Activated T-helper 9 cell treated with anti-CD3 and anti-CD28 coated beads, Interleukin-2, amount 50 U/mL, for 16 hours (primary cell): Measurements from ENCODE around the gene KIF20B.
"Not testable (repeated sequence)": the region's sequence is repeated elsewhere in the genome, so short reads cannot be mapped to it uniquely, and the experiment has no call there.

Experiments used
- DNase-seq: peaks from one replicate; pipeline ENCODE4 v3.0.0-alpha.2; 2020; ENCODE audit warnings: low read depth

The KIF20B gene

DNA sequence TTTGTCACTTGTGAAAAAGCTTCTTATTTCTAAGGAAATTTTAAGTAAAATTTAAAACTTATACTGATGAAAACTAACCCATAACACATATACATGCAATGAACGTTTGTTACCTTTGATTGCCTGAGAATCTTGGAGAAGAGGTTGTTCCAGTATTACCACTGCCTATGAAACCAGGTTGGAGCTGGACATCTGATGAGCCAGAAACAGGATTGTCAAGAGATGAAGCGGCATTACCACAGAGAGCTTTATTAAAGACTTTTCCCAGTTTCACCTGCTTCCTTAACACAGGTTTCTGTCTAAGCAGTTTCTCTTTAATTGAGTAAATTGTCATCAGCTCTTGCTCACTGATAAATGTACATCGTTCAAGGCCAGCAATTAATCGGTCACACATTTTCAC, 9.0 kb upstream of the KIF20B start:
- DNase-seq: no peak

GRCh38 chr10:89693176-89693575, 8.2 kb upstream of the KIF20B start:
- DNase-seq: no peak

DNA sequence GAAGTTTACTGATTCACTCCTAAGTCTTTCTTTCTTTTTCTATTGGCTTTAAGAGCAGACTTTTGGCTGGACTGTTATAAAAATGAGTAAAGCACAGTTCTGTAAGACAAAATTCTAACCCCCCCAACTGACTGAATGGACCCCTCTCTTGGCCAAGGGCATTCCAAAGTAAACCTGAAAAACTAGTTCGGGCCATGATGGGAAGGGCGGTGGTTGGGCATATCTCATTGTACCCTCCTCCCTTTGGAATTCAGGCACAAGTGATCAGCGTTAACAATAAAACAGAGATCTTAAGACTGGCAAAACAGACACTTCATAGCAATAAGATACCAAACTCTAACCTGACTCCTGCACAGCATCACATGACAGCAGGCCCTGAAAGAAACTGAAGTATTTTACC, 6.1 kb upstream of the KIF20B start:
- DNase-seq: no peak

- no peak for DNase-seq
These were observed 3.4 kb upstream of the KIF20B start for GRCh38 chr10:89697946-89698345.

DNA sequence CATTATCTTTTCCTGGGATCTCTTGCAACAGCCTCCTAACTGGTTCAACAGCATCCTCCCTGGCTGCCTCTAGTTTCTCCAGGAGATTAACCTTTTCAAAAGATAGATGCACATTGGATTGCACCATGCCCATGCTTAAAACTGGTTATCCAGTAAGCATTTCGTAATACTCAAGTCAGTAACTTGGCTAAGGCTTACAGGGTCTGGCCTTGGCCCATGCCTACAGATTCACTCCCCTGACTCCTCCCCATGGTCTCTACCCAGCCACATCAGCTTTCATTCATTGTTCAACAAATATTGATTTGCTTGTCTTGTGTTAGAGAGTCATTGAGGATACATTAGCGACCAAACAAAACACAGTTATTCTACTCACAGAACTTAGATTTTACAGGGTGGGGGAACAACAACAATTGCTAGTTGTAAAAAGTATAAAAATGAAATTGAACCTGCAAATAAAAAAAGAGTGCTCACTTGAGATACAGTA, 1.8 kb upstream of the KIF20B start:
- DNase-seq: no peak

DNA sequence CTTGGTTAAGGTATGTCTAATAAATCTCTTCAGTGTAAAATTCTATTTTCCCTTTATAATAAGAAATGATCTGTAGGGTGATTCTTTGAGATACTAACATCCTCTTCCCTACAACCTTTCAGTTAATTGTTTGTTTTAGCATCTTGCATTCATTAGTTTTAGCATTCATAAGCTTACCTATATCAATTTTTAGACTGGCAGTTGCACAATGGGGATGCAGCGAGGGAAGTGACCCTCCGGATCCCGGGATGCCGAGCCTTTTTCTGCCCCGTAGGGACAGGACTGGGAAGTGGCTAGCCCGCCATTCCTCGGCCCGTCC, 508 bp upstream of the KIF20B start:
- no peak for DNase-seq

GRCh38 chr10:89702121-89702480, 711 bp downstream of the KIF20B start:
- no peak for DNase-seq

- DNase-seq: no peak
These were observed 4.1 kb downstream of the KIF20B start for GRCh38 chr10:89705466-89705865.

GRCh38 chr10:89706011-89706410, 4.6 kb downstream of the KIF20B start:
- DNase-seq: no peak

DNA sequence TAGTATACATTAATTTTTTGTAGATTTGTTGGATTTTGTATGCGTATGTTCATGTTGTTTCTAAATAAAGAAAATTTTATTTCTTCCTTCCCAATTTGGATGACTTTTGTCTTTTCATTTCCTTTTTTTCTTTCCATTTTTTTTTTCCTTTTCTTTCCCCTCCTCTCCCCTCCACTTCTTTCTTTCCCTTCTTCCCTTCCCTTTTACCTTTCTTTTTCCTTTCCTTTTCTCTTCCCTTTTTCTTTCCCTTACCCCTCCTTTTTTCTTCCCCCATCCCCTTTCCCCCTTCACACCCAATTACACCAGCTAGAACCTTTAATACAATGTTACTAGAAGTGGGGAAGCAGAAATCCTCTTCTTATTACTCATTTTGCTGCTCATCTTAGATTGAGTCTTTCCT, 6.0 kb downstream of the KIF20B start:
- no peak for DNase-seq

- no peak for DNase-seq
These were observed 9.4 kb downstream of the KIF20B start for GRCh38 chr10:89710753-89711152.

DNA sequence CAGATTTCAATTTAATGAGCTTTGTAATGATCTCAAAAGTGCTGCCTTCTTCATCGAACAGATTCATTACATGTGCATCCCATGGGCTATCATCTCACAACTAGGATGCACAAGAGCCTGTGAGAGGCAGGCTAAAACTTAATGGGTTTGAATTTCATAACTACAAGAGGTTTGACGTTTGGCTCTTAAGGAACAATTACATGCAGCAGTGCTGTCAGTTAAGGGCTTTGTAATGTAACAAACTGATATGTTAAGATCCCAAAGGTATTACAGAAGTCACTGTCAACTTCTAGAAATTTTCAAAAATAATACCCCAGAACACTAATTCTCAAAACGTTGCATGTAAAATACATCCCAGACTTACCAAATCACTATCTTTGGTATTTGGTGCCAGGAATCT, 33.2 kb downstream of the KIF20B start:
- DNase-seq: no peak

DNA sequence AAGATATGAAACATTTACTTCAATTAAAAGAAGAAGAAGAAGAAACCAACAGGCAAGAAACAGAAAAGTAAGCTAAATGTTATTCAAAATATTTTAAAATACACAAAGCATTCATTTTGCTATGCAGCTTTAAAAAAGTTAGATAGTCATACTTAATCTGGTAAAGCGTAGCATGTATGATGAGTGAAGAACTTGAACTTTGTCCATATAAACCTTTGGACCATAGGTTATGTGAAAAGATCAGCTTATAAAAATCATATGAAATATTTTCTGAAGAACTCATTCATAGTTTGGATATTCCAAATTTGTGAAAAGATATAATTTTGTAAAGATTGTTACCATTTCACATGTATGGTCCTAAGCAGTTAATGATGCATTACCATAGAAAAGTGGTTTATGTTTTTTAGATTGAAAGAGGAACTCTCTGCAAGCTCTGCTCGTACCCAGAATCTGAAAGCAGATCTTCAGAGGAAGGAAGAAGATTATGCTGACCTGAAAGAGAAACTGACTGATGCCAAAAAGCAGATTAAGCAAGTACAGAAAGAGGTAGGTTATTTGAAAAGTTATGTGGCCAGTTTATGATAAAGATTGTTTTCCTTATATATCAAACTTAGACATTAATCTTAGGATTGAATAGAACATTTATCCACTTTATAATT, 37.3 kb downstream of the KIF20B start:
- DNase-seq: no peak

- DNase-seq: no peak
These were observed 39.9 kb downstream of the KIF20B start for GRCh38 chr10:89741126-89741762.

DNA sequence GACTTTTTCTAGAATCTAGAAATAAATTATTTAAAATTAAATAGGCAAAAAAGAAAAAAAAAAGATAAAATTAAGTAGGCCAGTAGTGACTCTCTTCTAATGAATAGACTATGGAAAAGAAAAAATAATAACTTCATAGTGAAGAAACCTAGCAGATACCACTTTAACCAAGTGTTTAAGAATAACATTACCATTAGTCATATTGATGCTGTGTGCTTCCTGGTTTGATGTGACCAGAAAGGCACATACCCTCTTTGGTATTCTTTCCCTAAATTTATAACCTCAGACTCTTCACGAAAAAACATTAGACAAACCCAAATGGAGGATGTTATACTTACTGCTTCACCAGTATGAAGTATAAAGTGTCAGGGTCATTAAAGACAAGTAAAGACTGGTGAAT, 42.6 kb downstream of the KIF20B start:
- DNase-seq: no peak

DNA sequence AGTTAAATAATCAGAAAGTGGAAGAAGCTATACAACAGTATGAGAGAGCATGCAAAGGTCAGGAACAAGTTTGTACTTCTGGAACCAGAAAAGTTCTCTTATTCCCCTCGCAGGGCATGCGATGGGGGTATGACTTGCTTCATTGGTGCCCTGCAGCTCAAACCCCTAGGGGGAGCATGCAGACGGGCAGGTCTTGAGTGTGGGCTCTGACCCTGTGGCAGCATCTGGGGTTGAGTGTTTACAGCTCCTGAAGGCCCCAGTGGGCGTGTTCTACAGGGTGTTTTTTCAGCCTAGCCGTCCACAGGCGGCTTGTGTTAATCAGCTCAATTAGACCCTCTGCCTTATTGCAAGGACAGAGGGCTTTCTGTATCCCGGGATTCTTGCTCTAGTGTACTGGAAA, 44.5 kb downstream of the KIF20B start:
- DNase-seq: no peak

- DNase-seq: no peak
These were observed 49.1 kb downstream of the KIF20B start for GRCh38 chr10:89750441-89750840.

DNA sequence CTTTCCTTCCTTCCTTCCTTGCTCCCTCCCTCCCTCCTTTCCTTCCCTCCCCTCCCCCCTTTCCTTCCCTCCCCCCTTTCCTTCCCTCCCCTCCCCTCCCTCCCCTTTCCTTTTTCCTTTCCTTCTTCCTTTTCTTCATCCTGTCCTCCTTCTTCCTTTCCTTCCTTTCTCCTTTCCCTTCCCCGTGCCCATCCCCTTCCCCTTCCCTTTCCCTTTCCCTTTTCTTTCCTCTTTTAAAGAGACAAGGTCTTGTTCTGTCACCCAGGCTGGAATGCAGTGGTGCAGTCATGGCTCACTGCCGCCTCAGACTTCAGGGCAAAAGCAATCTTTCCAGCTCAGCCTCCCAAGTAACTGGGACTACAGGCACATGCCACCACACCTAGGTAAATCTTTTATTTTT, 54.0 kb downstream of the KIF20B start:
- DNase-seq: no peak

GRCh38 chr10:89759531-89759930, 58.1 kb downstream of the KIF20B start:
- DNase-seq: no peak

DNA sequence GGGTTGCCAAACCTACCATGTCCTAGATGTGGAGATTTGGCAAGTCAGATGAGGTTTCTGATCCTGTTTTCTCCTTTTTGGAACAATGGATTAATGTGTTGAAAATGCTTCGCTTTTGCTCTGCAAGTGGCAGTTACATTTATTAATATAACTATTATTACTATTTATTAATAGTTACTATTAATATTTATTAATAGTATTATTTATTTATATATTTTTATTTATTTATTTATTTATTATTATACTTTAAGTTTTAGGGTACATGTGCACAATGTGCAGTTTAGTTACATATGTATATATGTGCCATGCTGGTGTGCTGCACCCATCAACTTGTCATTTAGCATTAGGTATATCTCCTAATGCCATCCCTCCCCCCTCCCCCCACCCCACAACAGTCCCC, 62.3 kb downstream of the KIF20B start:
- not testable (repeated sequence) for DNase-seq

DNA sequence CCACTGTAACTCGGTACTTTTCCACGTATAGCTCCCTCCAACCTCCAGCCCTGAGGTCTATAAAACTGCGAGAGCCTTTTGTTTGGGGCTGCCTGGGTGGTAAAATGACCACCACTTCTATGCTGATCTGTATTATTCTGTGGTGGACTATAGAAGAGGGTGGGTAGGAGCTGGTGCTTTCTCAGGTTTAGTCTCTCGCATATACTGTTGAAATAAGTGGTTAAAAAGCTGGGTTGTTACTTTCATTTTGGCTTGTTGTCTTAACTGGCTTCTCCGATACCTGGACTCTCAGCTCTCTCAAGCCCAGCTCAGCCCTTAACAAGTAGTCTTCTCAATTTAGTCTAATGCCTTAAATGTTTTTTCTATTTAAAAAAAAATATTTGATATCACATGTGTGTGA, 70.3 kb downstream of the KIF20B start:
- no peak for DNase-seq

- no peak for DNase-seq
These were observed 71.7 kb downstream of the KIF20B start for GRCh38 chr10:89773081-89773480.

DNA sequence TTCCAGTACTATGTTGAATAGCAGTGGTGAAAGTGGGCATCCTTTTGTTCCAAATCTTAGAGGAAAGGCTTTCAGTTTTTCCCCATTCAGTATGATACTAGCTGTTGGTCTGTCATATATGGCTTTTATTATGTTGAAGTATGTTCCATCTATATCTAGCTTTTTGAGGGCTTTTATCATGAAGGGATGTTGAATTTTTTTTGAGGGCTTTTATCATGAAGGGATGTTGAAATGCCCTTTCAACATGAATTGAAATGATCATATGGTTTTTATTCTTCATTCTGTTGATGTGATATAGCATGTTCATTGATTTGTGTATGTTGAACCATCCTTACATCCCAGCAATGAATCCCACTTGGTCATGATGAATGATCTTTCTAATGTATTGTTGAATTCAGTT, 75.3 kb downstream of the KIF20B start:
- DNase-seq: no peak

DNA sequence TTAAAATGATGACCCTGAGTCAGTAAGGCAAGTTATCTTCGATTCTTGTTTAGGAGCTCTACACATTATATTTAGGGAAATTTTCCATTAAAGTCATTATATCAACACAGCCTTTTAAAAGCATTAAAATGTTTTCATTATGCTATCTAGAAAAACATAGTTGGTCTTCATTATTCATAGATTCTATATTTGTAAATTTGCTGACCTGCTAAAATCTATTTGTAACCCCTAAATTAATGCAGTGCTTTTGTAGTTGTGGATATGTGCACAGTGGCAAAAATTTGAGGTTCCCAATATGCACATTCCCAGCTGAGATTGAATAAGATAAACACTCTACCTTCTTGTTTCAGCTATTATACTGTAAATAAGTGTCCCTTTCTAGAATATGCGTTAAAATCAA, 81.1 kb downstream of the KIF20B start:
- no peak for DNase-seq
